ENCODE results near the gene GPR84. TPM values are rescaled to one million over a fixed set of nuclear protein-coding genes. Genes with fewer than 3 reads are reported as not detected.
A peak's percentile ranks its signal among the peaks of the same experiment; 100 is the strongest.

The GPR84 gene
- polyA plus RNA-seq, 1 donor (not counting 4 experiments of a cell fraction or from before 2014, with no cell fraction given): 0.12 TPM

GRCh38 chr12:54412786-54413185, 48.5 kb upstream of the GPR84 start:
- H3K9me1 ChIP-seq (ENCODE audit: control insufficient read depth, extremely low read depth, insufficient read depth, low read length): peaks cover 5% of the 10 kb centered on the region
- H3K9ac ChIP-seq (ENCODE audit: control insufficient read depth, extremely low read depth, insufficient read depth, low read length): peak overlapping the region; percentile 11
- dilution Hi-C loops (cut with MboI; ENCODE audit: extremely low pct_ligation_motif_present, low sequenced_read_pairs): no loop called here
- no peak overlapping the region for H3K4me3 ChIP-seq (ENCODE audit: control insufficient read depth in 2 of 3, extremely low read depth in 1 of 3, insufficient read depth in 2 of 3, low read depth in 1 of 3, low read length in 3 of 3)
- peaks cover 54% of the 10 kb centered on the region for H3K4me1 ChIP-seq (ENCODE audit: control insufficient read depth, extremely low read depth, insufficient read depth, low read length)
- no peaks in the 10 kb centered on the region for H3K27me3 ChIP-seq (ENCODE audit: control insufficient read depth, extremely low read depth, insufficient read depth, low read length)
- no peaks in the 10 kb centered on the region for H4K20me1 ChIP-seq (ENCODE audit: control insufficient read depth, extremely low read depth, insufficient read depth, low read length)
- peak overlapping the region; percentile 80 for H3K27ac ChIP-seq (ENCODE audit: control insufficient read depth, insufficient read depth, low read length)
- DNase-seq (ENCODE audit: low read depth, low spot score) (no peak), FAIRE-seq (no peak)
- no peaks in the 10 kb centered on the region for H3K9me3 ChIP-seq (ENCODE audit: control insufficient read depth, low read depth, low read length)
- H3K4me2 ChIP-seq (ENCODE audit: control insufficient read depth, extremely low read depth, insufficient read depth, low read depth, low read length): peak overlapping the region; percentile 53
- H3K79me2 ChIP-seq (ENCODE audit: control insufficient read depth, insufficient read depth, low read length): peaks cover 58% of the 10 kb centered on the region
- H3K36me3 ChIP-seq (ENCODE audit: control insufficient read depth in 2 of 2, extremely low read depth in 1 of 2, insufficient read depth in 2 of 2, low read length in 2 of 2): peaks cover 19 to 20% of the 10 kb centered on the region in 2 experiments
- H2AFZ ChIP-seq (ENCODE audit: control insufficient read depth, low read length): no peak overlapping the region
- TF ChIP-seq EZH2 (IDR thresholded peaks at IDR 0.05; ENCODE audit: low read length): no peak
- TF ChIP-seq CTCF (optimal IDR thresholded peaks at IDR 0.05 in 1 of 3, IDR thresholded peaks at IDR 0.05 in 1 of 3, conservative IDR thresholded peaks at IDR 0.05 in 1 of 3; ENCODE audit: extremely low read depth in 1 of 3, insufficient read depth in 2 of 3, low read length in 3 of 3): no peak

- Histone ChIP-seq H3K4me1 (ENCODE audit: control insufficient read depth, extremely low read depth, insufficient read depth, low read length) (peaks cover 50% of the 10 kb centered on the region), H3K79me2 (ENCODE audit: control insufficient read depth, insufficient read depth, low read length) (peaks cover 53% of the 10 kb centered on the region), H4K20me1 (ENCODE audit: control insufficient read depth, extremely low read depth, insufficient read depth, low read length) (no peaks in the 10 kb centered on the region), H3K27ac (ENCODE audit: control insufficient read depth, insufficient read depth, low read length) (peak overlapping the region; percentile 80), H3K9me1 (ENCODE audit: control insufficient read depth, extremely low read depth, insufficient read depth, low read length) (peaks cover 5% of the 10 kb centered on the region), H2AFZ (ENCODE audit: control insufficient read depth, low read length) (no peak overlapping the region), H3K4me3 (ENCODE audit: control insufficient read depth in 2 of 3, extremely low read depth in 1 of 3, insufficient read depth in 2 of 3, low read depth in 1 of 3, low read length in 3 of 3) (no peak overlapping the region), H3K27me3 (ENCODE audit: control insufficient read depth, extremely low read depth, insufficient read depth, low read length) (no peaks in the 10 kb centered on the region), H3K36me3 (ENCODE audit: control insufficient read depth in 2 of 2, extremely low read depth in 1 of 2, insufficient read depth in 2 of 2, low read length in 2 of 2) (peaks cover 23 to 24% of the 10 kb centered on the region in 2 experiments), H3K9ac (ENCODE audit: control insufficient read depth, extremely low read depth, insufficient read depth, low read length) (peak overlapping the region; percentile 11), H3K4me2 (ENCODE audit: control insufficient read depth, extremely low read depth, insufficient read depth, low read depth, low read length) (no peak overlapping the region), H3K9me3 (ENCODE audit: control insufficient read depth, low read depth, low read length) (no peaks in the 10 kb centered on the region)
- DNase-seq (ENCODE audit: low read depth, low spot score): no peak
- TF ChIP-seq EZH2 (IDR thresholded peaks at IDR 0.05; ENCODE audit: low read length): no peak
- TF ChIP-seq CTCF (optimal IDR thresholded peaks at IDR 0.05 in 1 of 3, IDR thresholded peaks at IDR 0.05 in 1 of 3, conservative IDR thresholded peaks at IDR 0.05 in 1 of 3; ENCODE audit: extremely low read depth in 1 of 3, insufficient read depth in 2 of 3, low read length in 3 of 3): no peak
- dilution Hi-C loops (cut with MboI; ENCODE audit: extremely low pct_ligation_motif_present, low sequenced_read_pairs): no loop called here
- FAIRE-seq: no peak
Measured at GRCh38 chr12:54412348-54412747, 48.1 kb upstream of the GPR84 start.

Data from keratinocyte (primary cell).